Spleen (tissue), 7 donors: Measurements from ENCODE around the gene GFAP.

Experiments
- CTCF ChIP-seq, 11 experiments: fragments of 200-600 bp in 7 of 11; fragments of 450-650 bp in 4 of 11; sonication (generic) in 4 of 11; IDR thresholded peaks in 8 of 11; conservative IDR thresholded peaks in 3 of 11; 1 replicate in 7 of 11; 2 replicates in 4 of 11; pipeline versions ENCODE4 v1.4.0 to v1.8.0; 2016 to 2021; ENCODE audit warnings: antibody characterized with exemption in 11 of 11, inconsistent platforms in 4 of 11, mild to moderate bottlenecking in 1 of 11
- POLR2A ChIP-seq, 3 donors: fragments of 450-650 bp; IDR thresholded peaks; one replicate each; pipeline ENCODE4 v1.5.1; 2017; ENCODE audit warnings: antibody characterized with exemption in 3 of 3, mild to moderate bottlenecking in 1 of 3
- POLR2AphosphoS5 ChIP-seq, 3 donors: sonication (generic); formaldehyde crosslinking; IDR thresholded peaks; one replicate each; pipeline ENCODE4 v1.5.1; 2017; ENCODE audit warnings: antibody characterized with exemption in 3 of 3
- donor health status: DM: no; HTN: no; CAD: no; lungs with moderate emphysema.
- donor health status: DM: no; HTN: no; CAD: no.
- donor health status: DM: no; HTN: no; CAD: no.

- TF ChIP-seq CTCF (IDR thresholded peaks at IDR 0.05 in 8 of 11, conservative IDR thresholded peaks at IDR 0.05 in 3 of 11) (no peak), POLR2A (IDR thresholded peaks at IDR 0.05) (no peak), POLR2AphosphoS5 (IDR thresholded peaks at IDR 0.05) (no peak)
Measured at GRCh38 chr17:44940317-44940716, 25.0 kb upstream of the GFAP start.
